GM21526 (cell line): Measurements from ENCODE around the gene WDR26.
A peak's percentile ranks its signal among the peaks of the same experiment; 100 is the strongest.

Experiments
- ATAC-seq: cut with Tn5 transposase; IDR thresholded peaks from one replicate; pipeline ENCODE4 v1.9.1; 2021; ENCODE audit warnings: moderate library complexity; ENCODE audit not compliant: unreplicated experiment, low FRiP score

WDR26 gene

DNA sequence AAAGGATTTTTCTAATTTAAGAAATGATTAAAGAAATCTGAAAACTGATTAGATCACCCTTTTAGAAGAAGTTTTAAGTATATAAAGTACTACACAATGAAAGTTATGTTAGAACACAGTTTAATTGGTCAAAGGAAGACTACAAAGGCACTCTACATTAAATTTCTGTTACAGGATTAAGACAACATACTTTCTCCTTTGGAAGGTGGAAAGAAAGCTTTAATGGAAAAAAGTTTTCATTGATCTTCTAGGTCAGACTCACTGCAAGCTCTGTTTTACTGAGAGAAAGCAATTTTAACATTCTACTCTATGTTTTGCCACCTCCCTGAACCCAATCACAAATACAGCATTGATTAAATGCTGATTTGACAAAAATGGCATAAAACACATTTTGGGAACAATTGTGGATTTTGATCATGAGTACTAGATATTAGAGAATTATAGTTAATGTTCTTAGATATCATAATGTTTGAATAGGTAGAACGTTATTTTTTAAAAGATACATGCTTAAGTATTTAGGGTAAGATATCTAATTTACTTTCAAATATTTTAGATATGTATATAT is 32.0 kb downstream of the WDR26 start:
- ATAC-seq: no peak

DNA sequence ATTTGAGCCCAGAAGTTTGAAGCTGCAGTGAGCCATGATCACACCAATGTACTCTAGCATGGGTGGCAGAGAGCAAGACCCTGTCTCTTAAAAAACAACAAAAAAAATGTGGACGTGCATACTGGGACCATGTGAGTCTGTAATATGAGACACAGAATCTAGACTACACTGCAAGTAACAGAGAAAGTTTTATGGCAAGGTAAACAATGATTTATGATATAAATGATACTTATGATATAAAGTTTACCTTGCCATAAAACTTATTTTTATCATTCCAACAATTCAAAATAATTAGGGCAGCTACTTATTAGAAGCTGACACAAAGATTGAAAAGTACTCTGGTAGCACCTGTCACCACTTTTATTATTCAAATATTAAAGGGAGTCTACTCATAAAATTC is 34.7 kb downstream of the WDR26 start:
- ATAC-seq: no peak

DNA sequence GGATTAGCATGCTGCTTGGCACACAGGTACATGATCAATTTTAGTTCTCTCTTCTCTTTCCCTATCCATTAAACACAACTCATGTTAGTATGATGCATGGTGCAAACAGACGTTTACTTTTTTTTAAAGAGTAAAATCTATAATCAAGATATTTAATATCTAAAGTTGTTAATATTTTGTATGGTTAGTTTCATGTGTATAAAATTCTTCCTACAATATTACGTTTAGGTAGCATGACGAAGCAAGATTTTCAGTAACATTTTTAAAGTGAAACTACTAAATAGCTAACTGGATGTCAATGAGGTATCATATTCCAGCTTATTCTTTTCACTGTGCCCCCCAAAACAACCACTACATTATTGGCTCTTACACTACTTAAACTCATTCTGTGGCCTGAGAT is 41.3 kb downstream of the WDR26 start:
- no peak for ATAC-seq

DNA sequence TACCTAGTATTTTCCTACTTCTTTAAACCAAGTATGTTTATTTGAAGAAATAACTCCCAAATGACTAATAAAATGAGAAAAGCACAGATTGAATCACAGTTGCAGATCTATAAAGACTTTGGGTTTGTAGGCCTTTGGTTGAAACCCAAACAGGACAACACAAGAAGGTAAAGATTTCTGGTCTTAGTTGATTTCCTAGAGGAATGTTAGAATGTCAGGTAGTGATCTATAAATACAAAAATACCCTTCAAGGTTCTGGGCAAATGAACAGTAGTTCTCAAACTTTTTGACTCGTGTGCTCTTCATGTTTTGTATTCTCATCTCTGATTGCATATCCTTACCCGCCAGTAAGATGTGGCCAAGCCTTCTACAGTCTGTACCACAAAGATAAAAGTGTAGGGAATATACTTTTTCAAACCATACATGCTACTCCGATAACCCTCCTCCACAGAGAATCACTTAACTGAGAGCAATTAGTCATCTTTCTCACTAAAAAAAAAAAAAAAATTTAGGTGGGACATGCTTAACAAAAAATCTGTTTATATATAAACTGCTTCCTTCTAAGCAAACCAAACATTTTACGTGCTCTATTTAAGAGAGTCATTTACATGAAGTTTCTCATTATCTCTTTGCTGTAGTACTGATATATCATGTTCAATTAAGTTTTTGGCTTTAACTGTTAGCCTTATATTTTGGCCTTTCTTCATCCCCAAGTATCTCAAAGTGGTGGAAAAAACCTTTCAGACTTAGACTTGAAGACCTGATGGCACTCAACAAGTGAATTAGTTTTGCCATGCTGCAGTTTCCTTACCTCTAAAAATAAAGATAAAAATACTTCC is 42.0 kb downstream of the WDR26 start:
- ATAC-seq: no peak

DNA sequence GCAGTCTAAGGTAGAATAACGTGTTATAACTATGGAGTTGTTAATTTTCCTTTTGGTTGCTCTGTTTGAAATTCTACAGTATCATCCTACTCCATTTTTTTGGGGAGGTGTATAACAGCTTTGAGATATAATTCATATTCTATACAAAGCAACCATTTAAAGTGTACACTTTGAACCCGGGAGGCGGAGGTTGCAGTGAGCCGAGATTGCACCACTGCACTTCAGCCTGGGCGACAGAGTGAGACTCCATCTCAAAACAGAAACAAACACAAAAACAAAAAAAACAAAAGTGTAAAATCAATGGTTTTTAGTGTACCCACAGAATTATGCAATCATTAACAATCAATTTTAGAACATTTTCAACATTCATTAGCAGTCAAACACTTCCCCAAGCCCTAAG is 44.1 kb downstream of the WDR26 start:
- no peak for ATAC-seq

DNA sequence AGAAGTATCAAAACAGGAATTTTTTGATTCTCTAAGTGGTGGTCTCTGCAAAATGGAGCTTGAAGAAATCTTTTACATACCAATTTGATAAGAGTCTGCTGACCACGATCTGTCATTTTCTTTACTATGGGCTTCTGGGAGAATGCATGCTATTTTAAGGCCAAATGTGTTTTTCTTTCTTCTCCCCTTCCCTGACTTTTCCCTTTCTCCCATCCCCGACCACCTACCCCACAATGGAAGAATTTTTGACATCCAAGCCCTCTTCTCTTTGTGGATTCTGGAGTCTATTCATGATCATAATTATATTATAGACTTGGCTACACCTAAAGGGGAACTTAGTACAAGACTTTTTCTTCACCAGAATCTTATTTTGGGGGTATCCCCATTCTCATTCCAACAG is 46.7 kb downstream of the WDR26 start:
- no peak for ATAC-seq

DNA sequence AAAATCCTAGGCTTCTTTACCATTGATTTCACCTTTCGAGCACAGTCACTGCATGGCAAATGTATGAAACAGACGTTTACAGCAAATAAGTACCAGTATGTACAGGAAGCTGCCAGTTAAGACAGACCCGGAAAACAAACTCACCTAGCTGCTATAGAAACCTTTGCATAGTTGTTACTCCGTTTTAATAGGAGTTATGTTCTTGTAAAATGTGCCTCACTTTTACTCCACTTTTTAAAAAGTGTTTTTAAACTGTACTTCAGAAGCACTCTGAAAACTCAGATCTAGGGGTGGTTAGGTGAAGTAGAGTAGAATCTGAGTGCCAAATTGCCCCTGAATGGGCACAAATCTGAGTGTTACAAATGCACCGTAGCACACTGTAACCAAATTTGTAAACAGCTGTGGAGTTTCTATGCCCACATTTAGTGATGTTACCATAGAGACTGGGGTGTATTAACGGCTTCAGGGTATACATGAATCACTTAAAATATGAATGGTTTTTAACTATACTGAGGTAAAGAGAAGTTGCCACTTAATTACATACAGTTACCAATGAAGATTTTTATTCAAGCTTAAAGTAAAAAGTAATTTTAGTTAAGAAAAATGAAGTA is 47.2 kb downstream of the WDR26 start:
- ATAC-seq: no peak

DNA sequence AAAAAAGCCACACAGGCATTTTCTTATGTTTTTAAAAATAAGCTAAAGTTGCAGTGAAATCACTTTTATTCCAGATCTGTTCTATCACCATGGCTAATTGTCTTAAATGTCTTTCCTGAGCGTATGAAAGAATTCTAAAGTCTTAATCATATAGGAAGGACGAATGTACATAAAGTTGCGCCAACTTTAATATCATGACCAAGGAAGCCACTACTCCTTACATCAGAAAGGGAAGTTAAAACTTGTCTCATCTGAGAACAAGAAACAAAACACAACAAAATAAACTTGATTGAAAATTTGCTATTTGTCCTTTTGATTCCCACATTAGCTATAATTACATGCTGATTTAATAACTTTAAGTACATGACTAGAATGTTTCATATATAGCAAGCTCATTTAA is 51.4 kb downstream of the WDR26 start:
- no peak for ATAC-seq

DNA sequence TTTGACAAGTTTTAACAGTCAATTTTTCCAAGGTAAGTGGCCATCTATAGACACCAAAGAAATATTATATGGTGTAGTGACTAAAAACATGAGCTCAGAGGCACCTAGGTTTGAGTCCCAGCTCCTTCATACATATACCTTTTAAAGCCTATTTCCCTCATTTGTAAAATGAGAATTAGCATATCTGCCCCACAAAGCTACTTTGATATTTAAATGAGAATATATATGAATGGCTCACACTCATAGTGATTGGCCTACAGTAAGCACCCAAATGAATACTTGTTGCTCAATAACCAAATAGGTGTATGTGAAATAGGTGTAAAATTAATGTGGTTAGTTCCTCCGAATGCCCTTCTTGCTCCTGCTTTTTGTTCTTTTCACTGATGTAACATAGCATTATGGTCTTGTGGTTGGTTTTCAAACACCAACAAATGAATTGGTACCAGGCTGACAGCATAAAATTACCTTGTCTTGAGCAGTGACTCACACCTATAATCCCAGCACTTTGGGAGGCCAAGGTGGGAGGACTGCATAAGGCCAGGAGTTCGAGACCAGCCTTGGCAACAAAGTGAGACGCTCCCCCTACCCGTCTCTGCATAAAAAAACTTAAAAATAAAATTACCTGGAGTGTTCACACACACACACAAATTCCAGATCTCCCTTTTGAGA is 52.6 kb downstream of the WDR26 start:
- no peak for ATAC-seq

DNA sequence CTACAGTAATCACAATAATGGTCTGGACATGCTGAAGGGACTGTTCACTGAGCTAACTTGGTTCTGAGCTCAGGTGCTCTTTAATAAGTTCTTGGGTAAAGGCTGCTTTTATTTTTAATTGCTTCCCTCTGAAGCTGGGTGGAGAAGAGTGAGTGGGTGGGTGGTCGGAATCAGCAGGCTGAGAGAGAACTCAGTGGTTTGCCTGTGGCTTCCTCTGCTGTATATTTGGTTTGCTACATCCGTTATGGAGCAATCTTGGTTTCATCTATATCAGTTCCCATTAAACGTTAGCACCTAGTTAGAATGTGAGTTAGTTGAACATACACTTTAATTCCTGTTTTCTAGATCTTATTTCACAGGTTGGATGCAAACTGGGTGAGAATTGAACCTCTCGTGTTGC is 54.6 kb downstream of the WDR26 start:
- peak; percentile 65 for ATAC-seq

DNA sequence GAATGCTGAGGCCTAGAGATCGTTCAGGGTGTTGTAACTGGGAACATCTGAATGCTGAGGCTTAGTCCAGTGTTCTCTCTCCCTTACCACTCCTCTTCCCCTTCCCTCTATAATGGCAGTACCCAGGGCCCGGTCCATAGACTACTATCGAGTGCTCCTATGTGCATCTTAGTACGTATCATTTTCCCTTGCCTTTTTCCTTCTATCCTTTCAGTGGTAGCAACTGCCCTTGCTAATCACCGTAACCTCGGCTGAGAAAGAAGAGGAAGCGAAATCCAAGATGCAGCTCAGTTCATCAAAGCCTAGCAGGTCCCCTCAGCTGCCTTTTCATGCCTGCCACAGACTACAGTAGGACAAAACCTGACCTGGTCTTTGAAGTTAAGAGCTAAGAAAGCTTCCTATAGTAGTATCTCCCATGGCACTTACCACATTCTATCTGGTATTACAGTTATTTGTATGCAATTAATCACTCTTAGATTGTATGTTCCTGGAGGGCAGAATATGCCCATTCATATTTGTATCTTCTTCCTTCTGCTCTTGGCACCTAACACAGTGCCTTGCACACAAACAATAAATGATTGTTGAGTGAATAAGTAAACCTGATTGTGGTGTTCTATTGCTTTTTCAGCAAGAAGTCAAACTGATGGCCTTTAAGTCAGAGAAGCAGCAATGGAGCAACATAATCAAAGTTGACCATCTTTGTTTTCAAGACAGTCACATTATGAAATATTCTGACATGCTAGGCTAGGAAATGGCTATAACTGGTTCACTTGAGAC is 55.6 kb downstream of the WDR26 start:
- peak; percentile 49 for ATAC-seq

DNA sequence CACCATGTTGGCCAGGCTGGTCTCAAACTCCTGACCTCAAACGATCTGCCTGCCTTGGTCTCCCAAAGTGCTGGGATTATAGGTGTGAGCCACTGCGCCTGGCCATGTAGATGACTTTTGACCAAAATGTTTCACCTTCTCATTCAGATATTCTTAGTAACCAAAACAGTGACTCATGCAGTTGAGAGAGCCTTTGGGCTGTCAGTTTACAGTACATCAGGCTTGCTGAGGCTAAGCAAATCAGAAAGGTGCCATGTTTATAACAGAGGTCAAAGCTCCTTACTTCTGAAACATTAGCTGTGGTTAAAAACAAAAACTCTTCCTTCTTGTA is 57.0 kb downstream of the WDR26 start:
- ATAC-seq: no peak

DNA sequence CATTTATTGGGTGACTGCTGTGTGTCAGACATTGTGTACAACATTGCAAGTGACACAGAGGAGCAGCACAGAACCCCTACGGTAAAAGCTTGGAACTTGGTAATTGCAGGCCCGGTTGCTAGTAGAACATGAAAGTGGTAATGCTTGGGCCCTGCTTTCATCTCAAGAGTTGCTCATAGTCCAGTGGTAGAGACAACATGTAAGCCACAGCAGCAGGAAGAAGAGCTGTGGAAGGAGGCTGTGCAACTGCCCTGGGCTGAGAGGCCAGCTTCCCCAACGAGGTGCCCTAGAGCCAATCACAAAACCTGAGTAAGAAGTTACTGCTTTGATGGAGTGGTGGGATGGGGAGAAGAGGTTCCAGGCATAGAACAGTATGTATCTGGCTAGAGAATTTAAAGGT is 59.5 kb downstream of the WDR26 start:
- no peak for ATAC-seq

DNA sequence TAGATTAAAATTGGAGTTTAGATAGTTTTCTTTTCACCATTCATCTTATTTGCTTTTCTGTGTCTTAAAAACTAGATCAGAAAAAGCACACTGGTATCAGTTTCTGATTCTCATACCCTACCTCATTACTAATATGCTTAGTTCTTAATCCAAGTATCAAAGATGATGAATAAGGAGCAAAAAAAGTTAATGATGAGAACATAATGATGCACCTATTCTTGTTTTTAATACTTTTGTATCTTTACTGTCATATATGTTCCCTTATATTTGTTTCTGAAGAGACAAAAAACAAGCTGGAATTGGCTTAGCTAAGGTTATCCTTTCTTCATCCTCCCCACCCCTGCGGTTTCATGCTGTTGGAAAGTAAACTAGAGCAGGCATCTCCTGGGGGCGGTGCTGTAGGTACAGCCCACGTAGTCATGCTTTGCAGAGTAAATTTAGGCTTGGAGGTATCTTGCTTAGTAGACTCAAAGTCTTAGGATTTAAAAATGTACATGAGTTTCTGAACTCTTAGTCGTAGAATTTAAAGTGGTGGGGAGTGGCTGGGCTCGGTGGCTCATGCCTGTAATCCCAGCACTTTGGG is 61.5 kb downstream of the WDR26 start:
- no peak for ATAC-seq

DNA sequence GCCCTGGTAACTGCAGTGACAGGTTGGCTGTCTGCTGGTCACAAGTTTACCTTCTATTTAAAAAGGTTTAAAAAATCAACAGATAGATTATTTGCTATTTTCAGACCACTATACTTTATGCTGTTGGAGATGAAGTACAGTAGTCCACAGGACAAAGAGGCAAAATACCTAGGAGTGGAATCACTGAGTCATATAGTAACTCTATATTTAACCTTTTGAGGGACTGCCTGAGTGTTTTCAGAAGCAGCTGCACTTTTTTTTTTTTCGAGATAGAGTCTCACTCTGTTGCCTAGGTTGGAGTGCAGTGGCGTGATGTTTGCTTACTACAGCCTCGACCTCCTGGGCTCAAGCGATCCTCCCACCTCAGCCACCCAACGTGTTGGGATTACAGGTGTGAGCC is 66.2 kb downstream of the WDR26 start:
- ATAC-seq: peak; percentile 77

DNA sequence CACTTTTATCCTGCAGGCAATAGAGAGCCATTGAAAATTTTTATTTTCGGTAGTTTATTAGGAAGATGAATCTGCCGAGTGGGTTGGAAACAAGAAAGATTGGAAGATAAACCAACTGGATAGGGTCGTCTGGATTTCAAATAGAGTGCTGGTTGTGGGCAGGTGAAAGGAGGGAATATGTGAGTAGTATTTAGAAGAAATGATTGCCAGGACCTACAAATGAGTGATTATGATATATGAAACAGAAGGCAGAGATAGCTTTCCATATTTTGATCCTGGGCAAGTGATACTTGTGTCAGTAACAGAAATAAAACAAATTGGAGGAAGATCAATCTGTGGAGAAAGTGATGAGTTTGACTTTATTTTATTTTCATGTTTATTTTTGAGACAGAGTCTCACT is 75.4 kb downstream of the WDR26 start:
- no peak for ATAC-seq

DNA sequence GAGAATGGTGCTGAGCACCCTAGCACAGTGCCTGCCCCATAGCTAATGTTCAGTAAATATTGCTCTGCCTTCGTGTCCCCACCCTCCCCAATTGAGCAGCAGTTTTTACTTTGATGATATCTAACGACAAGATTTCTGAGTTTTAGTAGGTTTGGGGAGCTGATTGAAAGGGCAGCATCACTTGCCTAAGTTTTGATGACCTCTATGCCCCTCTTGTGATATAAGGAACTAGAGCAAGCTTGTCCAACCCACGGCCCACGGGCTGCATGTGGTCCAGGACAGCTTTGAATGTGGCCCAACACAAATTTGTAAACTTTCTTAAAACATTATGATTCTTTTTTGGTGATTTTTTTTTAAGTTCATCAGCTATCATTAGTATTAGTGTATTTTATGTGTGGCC is 76.4 kb downstream of the WDR26 start:
- no peak for ATAC-seq

DNA sequence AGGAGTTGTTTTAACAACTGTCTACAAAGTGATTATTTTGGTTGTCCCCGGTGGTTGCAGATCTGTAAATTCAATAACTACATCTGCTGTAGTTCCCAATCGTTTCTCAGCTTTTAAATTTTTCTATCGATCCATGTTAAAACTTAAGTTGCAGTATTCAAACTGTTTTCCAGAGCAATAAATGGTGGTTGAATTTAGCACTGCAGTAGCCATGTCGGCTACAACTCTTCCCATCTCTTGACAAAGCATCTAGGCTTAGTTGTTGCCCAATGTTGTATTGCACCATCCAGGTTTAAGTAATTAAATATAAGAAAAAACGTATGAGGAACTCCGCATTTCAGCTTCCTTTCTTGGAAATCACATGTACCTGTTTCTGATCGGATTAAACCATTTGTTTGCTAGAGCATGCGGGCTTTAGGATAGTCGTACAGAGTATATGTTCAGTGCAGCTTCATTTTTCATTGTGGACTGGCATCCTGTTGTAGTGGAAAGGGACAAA is 76.9 kb downstream of the WDR26 start:
- ATAC-seq: no peak

DNA sequence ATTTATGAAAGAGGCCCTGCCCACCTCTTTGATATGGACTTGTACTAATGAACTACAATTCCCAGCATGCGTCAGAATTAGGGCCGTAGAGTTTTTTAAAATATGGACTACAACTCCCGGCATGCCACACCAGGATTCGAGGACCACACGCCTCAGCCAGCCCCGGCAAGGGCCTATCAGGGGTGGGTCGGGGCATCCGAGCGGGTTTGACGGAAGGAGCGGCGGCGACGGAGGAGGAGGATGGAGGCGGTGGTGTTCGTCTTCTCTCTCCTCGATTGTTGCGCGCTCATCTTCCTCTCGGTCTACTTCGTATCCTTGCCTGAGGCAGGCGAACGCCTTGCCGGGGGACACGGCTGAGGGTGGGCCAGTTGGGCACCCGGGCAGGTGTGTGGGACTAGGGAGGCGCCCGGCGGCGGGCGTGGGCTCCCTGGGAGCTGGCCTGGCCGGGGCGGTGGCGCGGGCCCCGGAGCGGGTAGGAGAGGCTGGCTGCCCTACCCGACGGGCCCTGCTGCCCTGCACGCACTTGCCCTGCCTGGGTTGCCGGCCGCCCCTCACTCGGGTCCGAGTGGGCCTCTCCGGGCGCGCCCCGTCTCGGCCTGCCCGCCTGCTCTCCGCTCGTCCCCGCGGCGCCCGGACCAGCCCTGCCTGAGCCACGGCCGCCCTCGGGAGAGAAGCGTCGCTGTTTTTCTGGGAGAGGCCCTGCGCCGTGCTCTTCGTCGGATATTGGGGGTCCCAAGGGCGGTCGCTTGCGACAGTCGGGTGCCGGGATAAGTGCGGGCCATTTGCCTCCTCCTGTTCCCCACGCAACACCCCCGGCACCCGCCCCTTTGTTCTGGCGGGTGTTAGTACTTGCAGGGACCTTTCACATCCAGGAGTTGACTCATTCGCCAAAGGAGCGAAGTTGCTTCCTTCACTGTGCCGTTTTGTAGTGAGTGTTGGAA is 77.6 kb downstream of the WDR26 start, which contains the start of gene CNIH4:
TSS of gene CNIH4 (plus strand) at position 195 of the 941 bp plus-strand sequence. CDS start at position 241, 46 bp downstream.
- ATAC-seq: peak; percentile 99
